ENCODE results near the gene PPP2R1B. TPM values are rescaled to one million over a fixed set of nuclear protein-coding genes. Genes with fewer than 3 reads are reported as not detected.

Gene PPP2R1B
- polyA plus RNA-seq, 2 of the 4 experiments (the other 2 are of a cell fraction): 18.6 to 24.7 TPM

DNA sequence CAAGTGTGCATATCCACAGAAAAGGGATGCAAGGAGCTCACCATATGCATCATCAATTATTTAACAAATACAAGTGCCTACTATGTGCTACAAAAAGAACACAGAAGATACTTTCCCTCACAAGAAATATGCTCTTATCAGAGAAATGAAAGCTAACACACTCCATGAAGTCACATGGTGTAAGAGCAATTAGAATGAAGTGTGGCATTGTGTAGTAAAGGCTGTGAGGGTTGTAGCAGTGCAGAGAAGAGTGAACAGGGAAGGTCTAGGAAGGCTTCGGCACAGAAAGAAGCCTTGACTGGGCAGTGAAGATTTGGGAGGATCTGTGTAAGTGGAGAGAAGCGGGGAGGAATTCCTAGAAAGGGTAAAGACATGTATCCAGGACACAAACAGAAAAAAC is 22.5 kb downstream of the PPP2R1B start (continued):
- TF ChIP-seq RFX5 (IDR thresholded peaks at IDR 0.05) (no peak), ELK1 (IDR thresholded peaks at IDR 0.05; ENCODE audit: low read depth, low read length) (no peak), BCL3 (IDR thresholded peaks at IDR 0.05) (no peak)
- TF ChIP-seq, protein P1, sequence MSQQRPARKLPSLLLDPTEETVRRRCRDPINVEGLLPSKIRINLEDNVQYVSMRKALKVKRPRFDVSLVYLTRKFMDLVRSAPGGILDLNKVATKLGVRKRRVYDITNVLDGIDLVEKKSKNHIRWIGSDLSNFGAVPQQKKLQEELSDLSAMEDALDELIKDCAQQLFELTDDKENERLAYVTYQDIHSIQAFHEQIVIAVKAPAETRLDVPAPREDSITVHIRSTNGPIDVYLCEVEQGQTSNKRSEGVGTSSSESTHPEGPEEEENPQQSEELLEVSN (IDR thresholded peaks at IDR 0.05; ENCODE audit: borderline replicate concordance, low read depth): no peak

GRCh38 chr11:111741751-111742150 is 24.4 kb downstream of the PPP2R1B start:
- WGBS (ENCODE audit: missing lambda C conversion rate): 89% methylated on average over 2 of the region's 2 CpGs
- H3K4me3 ChIP-seq: no peak overlapping the region
- no peaks in the 10 kb centered on the region for H3K9me3 ChIP-seq
- POLR2A ChIA-PET: no interaction called here
- TF ChIP-seq ESRRA (IDR thresholded peaks at IDR 0.05; ENCODE audit: borderline replicate concordance, low read length): no peak
- TF ChIP-seq RCOR1 (IDR thresholded peaks at IDR 0.05; ENCODE audit: low read depth, low read length): no peak
- no peak for TF ChIP-seq EHMT2 (IDR thresholded peaks at IDR 0.05; ENCODE audit: low read depth)
- TF ChIP-seq, protein P2, sequence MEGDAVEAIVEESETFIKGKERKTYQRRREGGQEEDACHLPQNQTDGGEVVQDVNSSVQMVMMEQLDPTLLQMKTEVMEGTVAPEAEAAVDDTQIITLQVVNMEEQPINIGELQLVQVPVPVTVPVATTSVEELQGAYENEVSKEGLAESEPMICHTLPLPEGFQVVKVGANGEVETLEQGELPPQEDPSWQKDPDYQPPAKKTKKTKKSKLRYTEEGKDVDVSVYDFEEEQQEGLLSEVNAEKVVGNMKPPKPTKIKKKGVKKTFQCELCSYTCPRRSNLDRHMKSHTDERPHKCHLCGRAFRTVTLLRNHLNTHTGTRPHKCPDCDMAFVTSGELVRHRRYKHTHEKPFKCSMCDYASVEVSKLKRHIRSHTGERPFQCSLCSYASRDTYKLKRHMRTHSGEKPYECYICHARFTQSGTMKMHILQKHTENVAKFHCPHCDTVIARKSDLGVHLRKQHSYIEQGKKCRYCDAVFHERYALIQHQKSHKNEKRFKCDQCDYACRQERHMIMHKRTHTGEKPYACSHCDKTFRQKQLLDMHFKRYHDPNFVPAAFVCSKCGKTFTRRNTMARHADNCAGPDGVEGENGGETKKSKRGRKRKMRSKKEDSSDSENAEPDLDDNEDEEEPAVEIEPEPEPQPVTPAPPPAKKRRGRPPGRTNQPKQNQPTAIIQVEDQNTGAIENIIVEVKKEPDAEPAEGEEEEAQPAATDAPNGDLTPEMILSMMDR (IDR thresholded peaks at IDR 0.05): no peak
- no peak for TF ChIP-seq FOSB (CRISPR knock-in tag; IDR thresholded peaks at IDR 0.05)
- no peak for TF ChIP-seq TP53 (CRISPR knock-in tag; IDR thresholded peaks at IDR 0.05)
- TF ChIP-seq ELK1 (IDR thresholded peaks at IDR 0.05; ENCODE audit: low read depth, low read length): no peak
- no peak for TF ChIP-seq MAZ (IDR thresholded peaks at IDR 0.05; ENCODE audit: borderline replicate concordance, low read depth, low read length)
- TF ChIP-seq HEYL (CRISPR knock-in tag; IDR thresholded peaks at IDR 0.05): no peak
- TF ChIP-seq HMGXB4 (CRISPR knock-in tag; IDR thresholded peaks at IDR 0.05; ENCODE audit: borderline replicate concordance): no peak
- no peak for TF ChIP-seq MYC (IDR thresholded peaks at IDR 0.05; ENCODE audit: borderline replicate concordance, low read length)
- no peak for TF ChIP-seq JUNB (IDR thresholded peaks at IDR 0.05)
- TF ChIP-seq CHD2 (IDR thresholded peaks at IDR 0.05; ENCODE audit: low read length, partially characterized antibody): no peak
- TF ChIP-seq POLR2AphosphoS2 (conservative IDR thresholded peaks at IDR 0.05; ENCODE audit: low read length): no peak
- TF ChIP-seq KDM5A (IDR thresholded peaks at IDR 0.05): no peak
- TF ChIP-seq HOXA7 (CRISPR knock-in tag; IDR thresholded peaks at IDR 0.05): no peak
- TF ChIP-seq FOXS1 (CRISPR knock-in tag; IDR thresholded peaks at IDR 0.05): no peak
- no peak for TF ChIP-seq CBX2 (IDR thresholded peaks at IDR 0.05; ENCODE audit: borderline replicate concordance, low read depth)
- no peak for TF ChIP-seq MAX (IDR thresholded peaks at IDR 0.05)
- H3K4me1 ChIP-seq: peaks cover 9% of the 10 kb centered on the region; the same call in 1 of the 3 replicates
- no peak for DNase-seq (ENCODE audit: low read depth in 1 of 2, low spot score in 1 of 2)
- no peak overlapping the region for H3K4me2 ChIP-seq
- no peak for FAIRE-seq
- CTCF ChIA-PET: interaction anchor here (1.1 to 1.5 kb wide), 2 partner anchors 20 to 100 kb away, joined by 3 read pairs; no protein-coding TSS in a partner anchor
- no peak for ATAC-seq
- no peak overlapping the region for H3K27ac ChIP-seq

Data from A549 (cell line).